ENCODE results near the gene BAD. TPM values are rescaled to one million over a fixed set of nuclear protein-coding genes. Genes with fewer than 3 reads are reported as not detected.

Gene BAD
- total RNA-seq, 1 experiment from 2014 or later = 148 TPM

GRCh38 chr11:64230985-64231365 lies 53.5 kb downstream of the BAD start:
- peak; percentile 41 for DNase-seq (ENCODE audit: low read depth)

- DNase-seq (ENCODE audit: low read depth) = peak; percentile 94
Measured at GRCh38 chr11:64230171-64230984, 54.1 kb downstream of the BAD start, which contains the start of gene DNAJC4. Gene DNAJC4 (plus strand): TSS chr11:64230548. CDS start chr11:64230855, 307 bp downstream.

GRCh38 chr11:64229744-64230170 lies 54.7 kb downstream of the BAD start:
- no peak for DNase-seq (ENCODE audit: low read depth)

- DNase-seq (ENCODE audit: low read depth) = no peak
Measured at GRCh38 chr11:64229090-64229743, 55.2 kb downstream of the BAD start.

- no peak for DNase-seq (ENCODE audit: low read depth)
Measured at GRCh38 chr11:64227405-64227956, 57.0 kb downstream of the BAD start.

- DNase-seq (ENCODE audit: low read depth) = peak; percentile 32
Measured at GRCh38 chr11:64226507-64227051, 57.9 kb downstream of the BAD start.

GRCh38 chr11:64225608-64226506 lies 58.6 kb downstream of the BAD start, which contains the start of the genes NUDT22 and TRPT1:
Gene NUDT22 (plus strand): TSS chr11:64226274. CDS start chr11:64226653, 379 bp downstream.
Gene TRPT1 (minus strand): TSS chr11:64226186. CDS start chr11:64225860, 326 bp downstream.
- peak; percentile 80 for DNase-seq (ENCODE audit: low read depth)

- DNase-seq (ENCODE audit: low read depth) = no peak
Measured at GRCh38 chr11:64224891-64225607, 59.4 kb downstream of the BAD start.

GRCh38 chr11:64224151-64224890 lies 60.1 kb downstream of the BAD start:
- peak; percentile 68 for DNase-seq (ENCODE audit: low read depth)

GRCh38 chr11:64223001-64223651 lies 61.3 kb downstream of the BAD start:
- no peak for DNase-seq (ENCODE audit: low read depth)

- DNase-seq (ENCODE audit: low read depth) = no peak
Measured at GRCh38 chr11:64222651-64223000, 61.8 kb downstream of the BAD start.

- no peak for DNase-seq (ENCODE audit: low read depth)
Measured at GRCh38 chr11:64220798-64221197, 63.7 kb downstream of the BAD start.

GRCh38 chr11:64220271-64220670 lies 64.2 kb downstream of the BAD start:
- DNase-seq (ENCODE audit: low read depth) = no peak

Other genes starting within 250 kb of the BAD start
- gene FLRT1, start 248.7 kb downstream of the BAD start, total RNA-seq (2014; rRNA removed; shearing (Covaris generic)) = 0.02 and 0.15 TPM in 2 replicates
- gene MACROD1, start 118.6 kb downstream of the BAD start, total RNA-seq (2014; rRNA removed; shearing (Covaris generic)) = 3.8 and 10.3 TPM in 2 replicates
- gene STIP1, start 98.5 kb downstream of the BAD start, total RNA-seq (2014; rRNA removed; shearing (Covaris generic)) = 244 and 310 TPM in 2 replicates
- 0.20 TPM in 1 of 2 replicates, not detected in the other for gene FERMT3, start 77.9 kb downstream of the BAD start, total RNA-seq (2014; rRNA removed; shearing (Covaris generic))
- 55.9 and 59.8 TPM in 2 replicates for gene TRPT1, start 58.5 kb downstream of the BAD start, total RNA-seq (2014; rRNA removed; shearing (Covaris generic))
- gene NUDT22, start 58.4 kb downstream of the BAD start, total RNA-seq (2014; rRNA removed; shearing (Covaris generic)) = 74.7 and 79.3 TPM in 2 replicates
- 20.6 and 23.7 TPM in 2 replicates for gene DNAJC4, start 54.1 kb downstream of the BAD start, total RNA-seq (2014; rRNA removed; shearing (Covaris generic))
- gene VEGFB, start 50.1 kb downstream of the BAD start, total RNA-seq (2014; rRNA removed; shearing (Covaris generic)) = 29.8 and 36.1 TPM in 2 replicates
- 100 and 104 TPM in 2 replicates for gene FKBP2, start 43.6 kb downstream of the BAD start, total RNA-seq (2014; rRNA removed; shearing (Covaris generic))
- 248 and 263 TPM in 2 replicates for gene PPP1R14B, start 37.7 kb downstream of the BAD start, total RNA-seq (2014; rRNA removed; shearing (Covaris generic))
- gene PLCB3, start 33.1 kb downstream of the BAD start, total RNA-seq (2014; rRNA removed; shearing (Covaris generic)) = 24.0 and 42.3 TPM in 2 replicates
- gene GPR137, start 1.2 kb upstream of the BAD start, total RNA-seq (2014; rRNA removed; shearing (Covaris generic)) = 32.7 and 39.5 TPM in 2 replicates
- gene KCNK4, start 6.6 kb upstream of the BAD start, total RNA-seq (2014; rRNA removed; shearing (Covaris generic)) = 0.10 TPM in 1 of 2 replicates, not detected in the other
- not detected in 2 replicates for gene CATSPERZ, start 15.7 kb upstream of the BAD start, total RNA-seq (2014; rRNA removed; shearing (Covaris generic))
- gene ESRRA, start 20.9 kb upstream of the BAD start, total RNA-seq (2014; rRNA removed; shearing (Covaris generic)) = 15.5 and 35.2 TPM in 2 replicates
- 378 and 452 TPM in 2 replicates for gene TRMT112, start 32.9 kb upstream of the BAD start, total RNA-seq (2014; rRNA removed; shearing (Covaris generic))
- gene PRDX5, start 33.5 kb upstream of the BAD start, total RNA-seq (2014; rRNA removed; shearing (Covaris generic)) = 229 and 260 TPM in 2 replicates
- 0.07 and 3.9 TPM in 2 replicates for gene CCDC88B, start 55.5 kb upstream of the BAD start, total RNA-seq (2014; rRNA removed; shearing (Covaris generic))
- 26.9 and 41.8 TPM in 2 replicates for gene RPS6KA4, start 74.5 kb upstream of the BAD start, total RNA-seq (2014; rRNA removed; shearing (Covaris generic))

All from M059J (cell line).